GM23338 (cell line): Measurements from ENCODE around the gene GOLGB1.

Experiments used
- CREB1 ChIP-seq: fragments of 250-450 bp; sonication (Bioruptor Pico); IDR thresholded peaks from 2 replicates; pipeline ENCODE4 v1.5.0; 2020; ENCODE audit warnings: low read depth, mild to moderate bottlenecking, moderate library complexity
- CTCF ChIP-seq, 2 experiments: fragments of 200-600 bp in 1 of 2; sonication (generic) in 1 of 2; conservative IDR thresholded peaks; 2 replicates each; pipeline versions ENCODE4 v1.5.1 to v1.6.1; 2016 to 2017; ENCODE audit warnings: antibody characterized with exemption in 2 of 2, low read depth in 2 of 2, mild to moderate bottlenecking in 2 of 2, moderate library complexity in 1 of 2
- EZH2 ChIP-seq: fragments of 200-600 bp; sonication (generic); IDR thresholded peaks from one replicate; pipeline ENCODE4 v1.8.0; 2017; ENCODE audit warnings: antibody characterized with exemption, mild to moderate bottlenecking, low read depth; ENCODE audit not compliant: unreplicated experiment
- EZH2phosphoT487 ChIP-seq: fragments of 200-600 bp; sonication (generic); IDR thresholded peaks from one replicate; pipeline ENCODE4 v1.8.1; 2018; ENCODE audit warnings: antibody characterized with exemption; ENCODE audit not compliant: unreplicated experiment
- JUNB ChIP-seq: IDR thresholded peaks from one replicate; pipeline ENCODE4 v1.6.1; 2016; ENCODE audit warnings: antibody characterized with exemption; ENCODE audit not compliant: unreplicated experiment
- POLR2AphosphoS5 ChIP-seq: IDR thresholded peaks from 2 replicates; pipeline ENCODE4 v1.6.1; 2016; ENCODE audit warnings: antibody characterized with exemption, low read depth
- REST ChIP-seq: IDR thresholded peaks from one replicate; pipeline ENCODE4 v1.6.1; 2018; ENCODE audit warnings: antibody characterized with exemption; ENCODE audit not compliant: unreplicated experiment

- no peak for TF ChIP-seq CREB1
- TF ChIP-seq CTCF (conservative IDR thresholded peaks at IDR 0.05; ENCODE audit: low read depth in 2 of 2), result no peak
- TF ChIP-seq REST, result no peak
- TF ChIP-seq POLR2AphosphoS5, result no peak
- TF ChIP-seq EZH2, result no peak
- TF ChIP-seq EZH2phosphoT487, result no peak
- TF ChIP-seq JUNB, result no peak
Observed at GRCh38 chr3:121786485-121786884, 36.9 kb upstream of the GOLGB1 start.
